ENCODE measurements around the gene SPAG16.

GRCh38 chr2:214193943-214194342, 909.7 kb downstream of the SPAG16 start:
- TF ChIP-seq GATA2 (IDR thresholded peaks at IDR 0.05; ENCODE audit: low read depth, low read length) (no peak), GATA3 (IDR thresholded peaks at IDR 0.05; ENCODE audit: low read depth, low read length) (no peak)

Data from SH-SY5Y (cell line).